Measurements from ENCODE around the gene C19orf12.

DNA sequence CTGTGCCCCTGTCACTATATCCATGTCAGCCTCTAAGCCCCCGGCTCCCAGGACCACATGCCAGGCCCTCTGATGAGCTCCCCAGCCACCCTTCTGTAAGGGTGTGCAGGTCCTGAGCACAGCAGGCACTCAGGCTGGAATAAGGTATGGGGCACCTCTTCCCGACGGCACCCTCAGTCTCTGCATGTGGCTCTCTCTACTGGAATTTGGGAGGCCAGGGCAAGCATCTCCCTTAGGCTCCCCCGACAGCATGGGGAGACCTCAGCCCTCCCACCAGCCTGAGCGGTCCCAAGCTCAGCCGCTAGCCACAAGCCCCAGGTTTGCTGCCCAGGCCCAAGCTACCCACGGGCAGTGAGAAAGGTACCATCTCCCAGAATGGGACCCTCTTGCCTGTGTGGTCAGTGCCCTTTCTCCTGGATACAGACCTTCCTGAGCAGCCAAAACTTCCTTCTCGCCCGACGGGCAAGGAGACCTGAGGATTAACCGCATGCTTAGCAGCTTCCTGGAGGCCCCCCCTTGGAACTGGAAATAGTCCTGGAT, 22.5 kb upstream of the C19orf12 start:
- TF ChIP-seq, protein P1, sequence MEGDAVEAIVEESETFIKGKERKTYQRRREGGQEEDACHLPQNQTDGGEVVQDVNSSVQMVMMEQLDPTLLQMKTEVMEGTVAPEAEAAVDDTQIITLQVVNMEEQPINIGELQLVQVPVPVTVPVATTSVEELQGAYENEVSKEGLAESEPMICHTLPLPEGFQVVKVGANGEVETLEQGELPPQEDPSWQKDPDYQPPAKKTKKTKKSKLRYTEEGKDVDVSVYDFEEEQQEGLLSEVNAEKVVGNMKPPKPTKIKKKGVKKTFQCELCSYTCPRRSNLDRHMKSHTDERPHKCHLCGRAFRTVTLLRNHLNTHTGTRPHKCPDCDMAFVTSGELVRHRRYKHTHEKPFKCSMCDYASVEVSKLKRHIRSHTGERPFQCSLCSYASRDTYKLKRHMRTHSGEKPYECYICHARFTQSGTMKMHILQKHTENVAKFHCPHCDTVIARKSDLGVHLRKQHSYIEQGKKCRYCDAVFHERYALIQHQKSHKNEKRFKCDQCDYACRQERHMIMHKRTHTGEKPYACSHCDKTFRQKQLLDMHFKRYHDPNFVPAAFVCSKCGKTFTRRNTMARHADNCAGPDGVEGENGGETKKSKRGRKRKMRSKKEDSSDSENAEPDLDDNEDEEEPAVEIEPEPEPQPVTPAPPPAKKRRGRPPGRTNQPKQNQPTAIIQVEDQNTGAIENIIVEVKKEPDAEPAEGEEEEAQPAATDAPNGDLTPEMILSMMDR (IDR thresholded peaks at IDR 0.05; ENCODE audit: low read depth, low read length, poor library complexity, severe bottlenecking), result no peak
- TF ChIP-seq EZH2phosphoT487 (IDR thresholded peaks at IDR 0.05; ENCODE audit: borderline replicate concordance, low read length), result no peak

All from DOHH2 (cell line).